Stimulated activated CD4-positive, alpha-beta T cell treated with anti-CD3 and anti-CD28 coated beads, TNF-alpha, amount 100 ng/mL, for 48 hours (primary cell): ENCODE results near the gene ZDHHC7.

Source experiments
- DNase-seq, 3 donors: peaks; one replicate each; pipeline ENCODE4 v3.0.0-alpha.2; 2020; ENCODE audit warnings: low read depth in 3 of 3

ZDHHC7 gene

GRCh38 chr16:85018529-85019236 lies 7.3 kb upstream of the ZDHHC7 start:
- DNase-seq = no peak

- no peak for DNase-seq
Measured at GRCh38 chr16:85017633-85018032, 6.3 kb upstream of the ZDHHC7 start.

GRCh38 chr16:85017151-85017550 lies 5.8 kb upstream of the ZDHHC7 start:
- no peak for DNase-seq

GRCh38 chr16:85015481-85016187 lies 4.3 kb upstream of the ZDHHC7 start:
- no peak for DNase-seq

GRCh38 chr16:85014311-85014710 lies 3.0 kb upstream of the ZDHHC7 start:
- no peak for DNase-seq

GRCh38 chr16:85011846-85012284 lies 530 bp upstream of the ZDHHC7 start:
- DNase-seq = no peak

- no peak for DNase-seq
Measured at GRCh38 chr16:85010446-85010930, 847 bp downstream of the ZDHHC7 start.

- no peak for DNase-seq
Measured at GRCh38 chr16:85008271-85008670, 3.1 kb downstream of the ZDHHC7 start.

- no peak for DNase-seq
Measured at GRCh38 chr16:85007496-85008214, 3.7 kb downstream of the ZDHHC7 start.

GRCh38 chr16:85006639-85007038 lies 4.7 kb downstream of the ZDHHC7 start:
- DNase-seq = no peak

- no peak for DNase-seq
Measured at GRCh38 chr16:85005285-85006069, 5.9 kb downstream of the ZDHHC7 start.

GRCh38 chr16:85004587-85005205 lies 6.6 kb downstream of the ZDHHC7 start:
- no peak for DNase-seq

GRCh38 chr16:85003725-85004586 lies 7.4 kb downstream of the ZDHHC7 start:
- DNase-seq = no peak

GRCh38 chr16:85003076-85003475 lies 8.3 kb downstream of the ZDHHC7 start:
- DNase-seq = no peak

- no peak for DNase-seq
Measured at GRCh38 chr16:85002608-85003007, 8.7 kb downstream of the ZDHHC7 start.

GRCh38 chr16:85002099-85002541 lies 9.2 kb downstream of the ZDHHC7 start:
- no peak for DNase-seq

GRCh38 chr16:84999857-85000480 lies 11.4 kb downstream of the ZDHHC7 start:
- DNase-seq = no peak

GRCh38 chr16:84999200-84999599 lies 12.1 kb downstream of the ZDHHC7 start:
- DNase-seq = no peak

- DNase-seq = no peak
Measured at GRCh38 chr16:84996365-84996764, 15.0 kb downstream of the ZDHHC7 start.

- DNase-seq = no peak
Measured at GRCh38 chr16:84995663-84996062, 15.7 kb downstream of the ZDHHC7 start.
